Naive B cell (primary cell): Measurements from ENCODE around the gene KPNA3. TPM values are rescaled to one million over a fixed set of nuclear protein-coding genes. Genes with fewer than 3 reads are reported as not detected.
A peak's percentile ranks its signal among the peaks of the same experiment; 100 is the strongest.

Experiments
- ATAC-seq, 2 donors: fragments of 150-1000 bp; cut with Tn5 transposase; 2 replicates each; pipeline ENCODE4 v1.10.0; 2021; ENCODE audit warnings: low read depth in 2 of 2, mild to moderate bottlenecking in 2 of 2, moderate library complexity in 2 of 2
- DNase-seq: peaks from one replicate; pipeline ENCODE4 v3.0.0; 2022
- H3K27ac Mint-ChIP-seq, 6 donors: one replicate each; pipeline ENCODE4 v1.8.0; 2020 to 2022; ENCODE audit warnings: mild to moderate bottlenecking in 6 of 6, mixed read lengths in 6 of 6, moderate library complexity in 5 of 6, inconsistent platforms in 2 of 6
- H3K27me3 Mint-ChIP-seq, 3 donors: one replicate each; pipeline ENCODE4 v1.8.0; 2021 to 2022; ENCODE audit warnings: mixed read lengths in 3 of 3, mild to moderate bottlenecking in 1 of 3
- H3K36me3 Mint-ChIP-seq, 2 donors: one replicate each; pipeline ENCODE4 v1.8.0; 2020 to 2022; ENCODE audit warnings: mixed read lengths in 2 of 2, inconsistent platforms in 1 of 2, mild to moderate bottlenecking in 1 of 2
- H3K4me1 Mint-ChIP-seq, 3 donors: one replicate each; pipeline ENCODE4 v1.8.0; 2020 to 2022; ENCODE audit warnings: mixed read lengths in 3 of 3, inconsistent platforms in 1 of 3, mild to moderate bottlenecking in 1 of 3, moderate library complexity in 1 of 3
- H3K4me3 Mint-ChIP-seq, 8 donors: one replicate each; pipeline ENCODE4 v1.8.0; 2020 to 2022; ENCODE audit warnings: mild to moderate bottlenecking in 8 of 8, mixed read lengths in 8 of 8, moderate library complexity in 8 of 8, inconsistent platforms in 2 of 8
- H3K9me3 Mint-ChIP-seq, 7 donors: one replicate each; pipeline ENCODE4 v1.8.0; 2020 to 2022; ENCODE audit warnings: mixed read lengths in 7 of 7, mild to moderate bottlenecking in 5 of 7, inconsistent platforms in 2 of 7, moderate library complexity in 1 of 7
- polyA plus RNA-seq, 6 donors: library from polyadenylated mRNA; unstranded; fragments of 300-500 nt; fragmentation: Illumina TruSeq; gene quantifications; one replicate each; pipeline ENCODE4 v1.2.3, GENCODE V29; 2021; ENCODE audit warnings: low read depth in 6 of 6

KPNA3 gene
- polyA plus RNA-seq, 6 donors from 2014 or later, result 18.6 to 23.8 (median 19.8) TPM

DNA sequence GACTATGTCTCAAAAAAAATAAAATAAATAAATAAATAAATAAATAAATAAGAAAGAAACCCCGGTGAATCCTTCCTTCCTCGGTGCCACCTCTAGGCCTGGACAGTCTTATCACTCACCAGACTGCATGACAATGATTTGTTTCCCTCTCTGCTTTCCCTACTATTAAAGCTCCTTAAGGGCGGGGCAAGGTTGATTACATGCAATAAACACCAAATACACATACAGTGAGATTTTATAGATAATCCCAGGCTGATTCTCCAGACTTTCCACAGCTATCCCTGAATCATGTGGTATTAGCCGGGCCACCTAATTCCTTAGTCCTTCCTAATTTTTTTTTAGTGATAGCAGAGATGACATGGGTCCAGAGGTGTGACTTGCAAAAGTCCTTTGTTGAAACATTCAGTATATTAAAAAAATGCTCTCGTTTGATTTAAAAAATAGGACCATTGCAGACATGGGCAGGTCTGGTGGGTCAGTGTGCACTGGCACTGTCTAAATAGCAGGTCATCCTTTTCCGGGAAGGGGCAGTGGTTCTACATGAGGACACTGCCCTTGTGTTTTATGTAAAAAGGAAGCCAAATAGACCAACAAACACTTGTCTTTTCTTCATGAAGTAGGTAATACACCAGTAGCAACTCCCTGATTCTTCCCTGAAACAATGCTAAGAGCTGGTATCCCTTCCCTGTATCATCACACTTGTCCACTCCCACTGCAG lies 115.7 kb downstream of the KPNA3 start:
- peaks cover 0 to 2% (median 0%) of the 10 kb centered on the region in 7 donors for H3K9me3 Mint-ChIP-seq
- H3K27me3 Mint-ChIP-seq, result no peaks in the 10 kb centered on the region
- H3K4me1 Mint-ChIP-seq, result peaks cover 12 to 22% (median 13%) of the 10 kb centered on the region in 3 donors
- ATAC-seq, result no peak
- no peaks in the 10 kb centered on the region for H3K36me3 Mint-ChIP-seq
- peak overlapping the region in 1 of 8 donors; percentile 42 for H3K4me3 Mint-ChIP-seq
- no peak overlapping the region for H3K27ac Mint-ChIP-seq
- no peak for DNase-seq

GRCh38 chr13:49670828-49671227 lies 121.7 kb downstream of the KPNA3 start:
- H3K9me3 Mint-ChIP-seq, result peaks cover 0 to 2% (median 0%) of the 10 kb centered on the region in 7 donors
- H3K27ac Mint-ChIP-seq, result no peak overlapping the region
- peaks cover 0 to 14% of the 10 kb centered on the region in 2 donors for H3K36me3 Mint-ChIP-seq
- DNase-seq (no peak), ATAC-seq (no peak)
- no peaks in the 10 kb centered on the region for H3K27me3 Mint-ChIP-seq
- H3K4me3 Mint-ChIP-seq, result no peak overlapping the region
- peaks cover 6 to 23% (median 10%) of the 10 kb centered on the region in 3 donors for H3K4me1 Mint-ChIP-seq

GRCh38 chr13:49669735-49670309 lies 122.7 kb downstream of the KPNA3 start:
- DNase-seq, result peak; percentile 9
- Mint-ChIP-seq H3K9me3 (no peaks in the 10 kb centered on the region), H3K4me1 (peaks cover 0 to 14% (median 6%) of the 10 kb centered on the region in 3 donors), H3K4me3 (no peak overlapping the region), H3K27ac (peak overlapping the region in 1 of 6 donors; percentile 35), H3K36me3 (peaks cover 0 to 18% of the 10 kb centered on the region in 2 donors), H3K27me3 (no peaks in the 10 kb centered on the region)
- ATAC-seq, result peak in 1 of 2 donors; percentile 27

GRCh38 chr13:49667773-49668172 lies 124.7 kb downstream of the KPNA3 start:
- H3K27ac Mint-ChIP-seq, result peak overlapping the region in 2 of 6 donors; percentile 65 to 85
- H3K4me3 Mint-ChIP-seq, result no peak overlapping the region
- H3K36me3 Mint-ChIP-seq, result peaks cover 0 to 18% of the 10 kb centered on the region in 2 donors
- no peaks in the 10 kb centered on the region for H3K27me3 Mint-ChIP-seq
- peaks cover 0 to 14% (median 4%) of the 10 kb centered on the region in 3 donors for H3K4me1 Mint-ChIP-seq
- ATAC-seq (no peak), DNase-seq (no peak)
- no peaks in the 10 kb centered on the region for H3K9me3 Mint-ChIP-seq

GRCh38 chr13:49664606-49665005 lies 127.9 kb downstream of the KPNA3 start:
- no peaks in the 10 kb centered on the region for H3K9me3 Mint-ChIP-seq
- no peak overlapping the region for H3K4me3 Mint-ChIP-seq
- H3K36me3 Mint-ChIP-seq, result peaks cover 14 to 18% of the 10 kb centered on the region in 2 donors

DNA sequence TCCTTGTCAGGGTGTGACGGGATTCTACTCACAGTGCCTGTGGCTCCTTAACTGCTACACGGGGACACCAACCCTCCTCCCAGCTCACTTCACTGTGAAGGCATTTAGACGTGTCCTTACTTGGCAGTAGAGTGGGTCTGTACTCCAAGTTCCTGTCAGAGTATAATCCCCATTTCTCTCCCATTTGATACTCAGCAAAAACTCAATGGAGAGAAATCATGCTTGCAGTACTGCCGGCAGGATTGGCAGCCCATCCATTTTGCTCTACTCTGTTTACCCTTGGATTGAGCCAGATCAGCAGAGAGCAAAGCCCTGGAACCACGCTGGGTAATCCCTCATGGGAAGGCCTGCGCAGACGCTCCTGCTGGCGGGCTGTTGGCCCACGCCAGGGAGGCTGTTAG lies 135.2 kb downstream of the KPNA3 start:
- Mint-ChIP-seq H3K27me3 (no peaks in the 10 kb centered on the region), H3K4me1 (peaks cover 0 to 9% (median 0%) of the 10 kb centered on the region in 3 donors), H3K36me3 (peaks cover 0 to 14% of the 10 kb centered on the region in 2 donors), H3K9me3 (no peaks in the 10 kb centered on the region), H3K4me3 (no peak overlapping the region), H3K27ac (no peak overlapping the region)
- ATAC-seq (no peak), DNase-seq (no peak)

More at GRCh38 chr13:49664606-49665005, 127.9 kb downstream of the KPNA3 start:
- Mint-ChIP-seq H3K27ac (no peak overlapping the region), H3K27me3 (no peaks in the 10 kb centered on the region), H3K4me1 (peaks cover 0 to 4% (median 2%) of the 10 kb centered on the region in 3 donors)
- no peak for DNase-seq
- ATAC-seq, result no peak

GRCh38 chr13:49655906-49656305 lies 136.6 kb downstream of the KPNA3 start:
- peaks cover 0 to 13% (median 0%) of the 10 kb centered on the region in 3 donors for H3K4me1 Mint-ChIP-seq
- H3K9me3 Mint-ChIP-seq, result no peaks in the 10 kb centered on the region
- H3K27me3 Mint-ChIP-seq, result no peaks in the 10 kb centered on the region
- H3K36me3 Mint-ChIP-seq, result peaks cover 0 to 4% of the 10 kb centered on the region in 2 donors
- no peak for ATAC-seq
- H3K4me3 Mint-ChIP-seq, result no peak overlapping the region
- peak overlapping the region in 1 of 6 donors; percentile 35 for H3K27ac Mint-ChIP-seq
- DNase-seq, result no peak

DNA sequence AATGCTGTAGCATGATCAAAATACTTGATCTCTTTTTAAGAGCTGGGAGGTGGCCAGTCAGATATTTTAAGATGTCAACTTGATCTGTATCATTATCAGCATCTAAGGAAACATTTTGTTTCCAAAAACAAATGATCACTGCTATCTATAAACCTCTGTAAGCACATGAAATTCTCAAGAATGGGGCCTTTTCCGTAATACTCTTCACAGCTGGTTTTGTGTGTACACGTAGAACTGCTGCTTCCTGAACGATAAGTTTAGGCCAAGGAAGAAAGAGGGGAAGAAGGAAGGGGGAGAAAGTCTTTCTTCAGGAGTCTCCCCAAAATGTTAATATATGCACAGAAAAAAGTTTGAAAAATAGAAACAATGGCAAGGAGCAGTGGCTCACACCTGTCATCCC lies 138.5 kb downstream of the KPNA3 start:
- Mint-ChIP-seq H3K27ac (no peak overlapping the region), H3K4me1 (peaks cover 0 to 11% (median 0%) of the 10 kb centered on the region in 3 donors), H3K4me3 (no peak overlapping the region)

GRCh38 chr13:49653478-49653877 lies 139.0 kb downstream of the KPNA3 start:
- no peak overlapping the region for H3K27ac Mint-ChIP-seq
- no peak overlapping the region for H3K4me3 Mint-ChIP-seq
- DNase-seq (no peak), ATAC-seq (no peak)
- no peaks in the 10 kb centered on the region for H3K9me3 Mint-ChIP-seq
- H3K27me3 Mint-ChIP-seq, result no peaks in the 10 kb centered on the region
- no peaks in the 10 kb centered on the region for H3K36me3 Mint-ChIP-seq
- H3K4me1 Mint-ChIP-seq, result peaks cover 0 to 11% (median 0%) of the 10 kb centered on the region in 3 donors

More for the DNA sequence above, 138.5 kb downstream of the KPNA3 start:
- no peaks in the 10 kb centered on the region for H3K27me3 Mint-ChIP-seq
- H3K9me3 Mint-ChIP-seq, result no peaks in the 10 kb centered on the region
- DNase-seq (no peak), ATAC-seq (no peak)
- H3K36me3 Mint-ChIP-seq, result no peaks in the 10 kb centered on the region

- H3K4me3 Mint-ChIP-seq, result peak overlapping the region in 2 of 8 donors; percentile 64 to 65
- H3K27ac Mint-ChIP-seq, result peak overlapping the region in 1 of 6 donors; percentile 38
- peaks cover 0 to 11% (median 0%) of the 10 kb centered on the region in 3 donors for H3K4me1 Mint-ChIP-seq
- H3K9me3 Mint-ChIP-seq, result no peaks in the 10 kb centered on the region
- DNase-seq, result no peak
- H3K27me3 Mint-ChIP-seq, result no peaks in the 10 kb centered on the region
- H3K36me3 Mint-ChIP-seq, result no peaks in the 10 kb centered on the region
- ATAC-seq, result peak; percentile 38 to 46
Measured at GRCh38 chr13:49652355-49653305, 139.9 kb downstream of the KPNA3 start.

DNA sequence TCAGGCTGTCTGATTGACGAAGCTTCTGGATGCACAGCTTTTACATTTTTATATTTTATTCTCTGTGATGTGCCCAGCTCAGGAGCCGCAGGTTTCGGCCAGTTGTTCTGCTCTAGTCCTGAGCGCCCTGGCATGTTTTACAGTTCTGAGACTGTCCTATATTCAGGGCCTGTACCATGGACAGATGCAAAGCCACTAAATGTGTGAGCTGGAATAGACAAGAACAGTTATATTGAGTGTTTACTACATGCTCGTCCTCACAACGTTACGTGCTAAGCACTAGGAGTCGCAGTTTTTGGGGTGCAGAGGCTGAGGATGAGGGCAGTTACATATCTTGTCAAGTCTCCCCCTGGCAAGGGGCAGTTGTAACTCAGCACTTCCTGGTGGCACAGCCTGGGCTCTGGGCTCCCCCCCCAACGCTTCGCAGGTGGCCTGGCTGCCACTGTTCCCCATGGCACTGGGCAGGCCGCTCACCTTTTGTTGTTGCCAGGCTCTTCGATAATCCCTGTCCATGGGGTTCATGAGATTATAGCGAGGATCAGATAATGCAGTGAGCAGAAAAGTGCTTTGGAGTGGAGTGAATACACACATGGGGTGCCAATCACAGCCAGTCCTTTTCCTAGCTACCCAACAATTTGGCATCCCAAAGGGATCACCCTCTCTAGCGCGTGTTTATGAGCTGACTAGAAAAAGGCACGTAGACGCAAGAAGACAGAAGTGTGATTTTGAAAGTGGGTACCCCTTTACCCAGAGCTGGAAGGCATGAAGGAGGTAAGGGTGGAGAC lies 140.7 kb downstream of the KPNA3 start:
- Mint-ChIP-seq H3K27ac (peak overlapping the region in 1 of 6 donors; percentile 86), H3K36me3 (no peaks in the 10 kb centered on the region), H3K4me3 (peak overlapping the region in 2 of 8 donors; percentile 3 to 64), H3K27me3 (no peaks in the 10 kb centered on the region), H3K4me1 (peaks cover 0 to 13% (median under 1%) of the 10 kb centered on the region in 3 donors), H3K9me3 (no peaks in the 10 kb centered on the region)
- ATAC-seq (no peak), DNase-seq (no peak)

DNA sequence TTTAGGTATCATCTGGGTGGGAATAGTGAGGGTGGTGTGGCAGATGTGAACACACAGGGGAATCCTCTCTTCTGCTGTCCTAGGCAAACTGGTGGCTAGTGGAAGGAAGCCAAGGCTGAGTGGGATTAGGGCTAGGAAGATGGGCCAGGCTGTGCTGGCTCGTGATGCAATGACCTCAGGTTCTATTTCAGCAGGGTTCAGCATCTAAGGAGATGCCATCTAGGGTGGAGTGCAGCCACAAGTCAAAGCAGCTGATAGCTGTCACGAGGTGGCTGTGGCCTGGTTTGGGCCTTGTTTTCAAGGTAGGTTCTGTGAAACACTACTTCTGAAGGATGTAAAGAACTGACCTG lies 142.5 kb downstream of the KPNA3 start:
- Mint-ChIP-seq H3K9me3 (no peaks in the 10 kb centered on the region), H3K4me3 (no peak overlapping the region), H3K36me3 (no peaks in the 10 kb centered on the region), H3K27me3 (no peaks in the 10 kb centered on the region), H3K27ac (peak overlapping the region in 1 of 6 donors; percentile 73), H3K4me1 (peaks cover 0 to 25% (median 9%) of the 10 kb centered on the region in 3 donors)
- ATAC-seq (no peak), DNase-seq (no peak)
